Nephron (organoid): Measurements from ENCODE around the gene TMEM63A.
"Not testable (repeated sequence)": the region's sequence is repeated elsewhere in the genome, so short reads cannot be mapped to it uniquely, and the experiment has no call there.

ENCODE experiments used
- H3K27ac Mint-ChIP-seq, 3 experiments: 2 replicates each; pipeline ENCODE4 v1.8.0; 2020; ENCODE audit warnings: mixed read lengths in 3 of 3, mild to moderate bottlenecking in 2 of 3, moderate library complexity in 1 of 3
- H3K27me3 Mint-ChIP-seq: 2 replicates; pipeline ENCODE4 v1.8.0; 2021; ENCODE audit warnings: low read depth, mild to moderate bottlenecking, moderate library complexity, mixed read lengths
- H3K36me3 Mint-ChIP-seq: 2 replicates; pipeline ENCODE4 v1.8.0; 2020; ENCODE audit warnings: low read depth, mixed read lengths
- H3K4me1 Mint-ChIP-seq: 2 replicates; pipeline ENCODE4 v1.8.0; 2020; ENCODE audit warnings: mixed read lengths
- H3K4me3 Mint-ChIP-seq, 3 experiments: 2 replicates each; pipeline ENCODE4 v1.8.0; 2020; ENCODE audit warnings: mild to moderate bottlenecking in 3 of 3, mixed read lengths in 3 of 3, moderate library complexity in 2 of 3
- H3K9me3 Mint-ChIP-seq: 2 replicates; pipeline ENCODE4 v1.8.0; 2020; ENCODE audit warnings: mixed read lengths
- TF ChIP-seq, protein P1 (sequence below), 3 experiments: fragments of 200-600 bp; sonication (generic); IDR thresholded peaks; one replicate each; pipeline ENCODE4 v1.5.0; 2021; ENCODE audit warnings: antibody characterized with exemption in 3 of 3; ENCODE audit not compliant: unreplicated experiment in 3 of 3

Gene TMEM63A

DNA sequence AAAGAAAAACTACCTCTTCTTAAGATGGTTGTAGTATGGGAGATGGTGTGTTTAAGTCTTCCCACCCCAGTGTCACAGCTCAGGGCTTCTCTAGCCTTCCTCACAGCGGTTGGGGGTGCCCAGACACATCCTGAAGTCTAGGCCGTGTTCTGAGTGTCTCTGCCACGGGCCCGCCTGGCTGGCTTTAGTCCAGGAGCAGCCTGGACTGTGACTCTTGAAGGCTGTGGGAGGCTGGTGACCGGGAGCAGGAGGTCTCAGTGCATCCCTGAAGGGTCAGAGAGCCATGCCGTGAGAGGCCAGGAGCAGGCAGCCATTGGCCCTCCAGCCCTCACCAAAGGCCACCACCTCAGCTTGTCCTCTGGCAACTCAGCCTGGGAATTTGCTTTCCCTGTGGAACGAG is 67.8 kb downstream of the TMEM63A start:
- peaks cover 66% of the 10 kb centered on the region for H3K4me1 Mint-ChIP-seq
- peaks cover 2% of the 10 kb centered on the region for H3K36me3 Mint-ChIP-seq
- no peak overlapping the region for H3K4me3 Mint-ChIP-seq
- peaks cover 7% of the 10 kb centered on the region for H3K27me3 Mint-ChIP-seq
- TF ChIP-seq, protein P1, sequence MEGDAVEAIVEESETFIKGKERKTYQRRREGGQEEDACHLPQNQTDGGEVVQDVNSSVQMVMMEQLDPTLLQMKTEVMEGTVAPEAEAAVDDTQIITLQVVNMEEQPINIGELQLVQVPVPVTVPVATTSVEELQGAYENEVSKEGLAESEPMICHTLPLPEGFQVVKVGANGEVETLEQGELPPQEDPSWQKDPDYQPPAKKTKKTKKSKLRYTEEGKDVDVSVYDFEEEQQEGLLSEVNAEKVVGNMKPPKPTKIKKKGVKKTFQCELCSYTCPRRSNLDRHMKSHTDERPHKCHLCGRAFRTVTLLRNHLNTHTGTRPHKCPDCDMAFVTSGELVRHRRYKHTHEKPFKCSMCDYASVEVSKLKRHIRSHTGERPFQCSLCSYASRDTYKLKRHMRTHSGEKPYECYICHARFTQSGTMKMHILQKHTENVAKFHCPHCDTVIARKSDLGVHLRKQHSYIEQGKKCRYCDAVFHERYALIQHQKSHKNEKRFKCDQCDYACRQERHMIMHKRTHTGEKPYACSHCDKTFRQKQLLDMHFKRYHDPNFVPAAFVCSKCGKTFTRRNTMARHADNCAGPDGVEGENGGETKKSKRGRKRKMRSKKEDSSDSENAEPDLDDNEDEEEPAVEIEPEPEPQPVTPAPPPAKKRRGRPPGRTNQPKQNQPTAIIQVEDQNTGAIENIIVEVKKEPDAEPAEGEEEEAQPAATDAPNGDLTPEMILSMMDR (IDR thresholded peaks at IDR 0.05; ENCODE audit: unreplicated experiment in 3 of 3), result no peak
- peak overlapping the region; percentile 93 to 96 (median 94) for H3K27ac Mint-ChIP-seq
- H3K9me3 Mint-ChIP-seq, result no peaks in the 10 kb centered on the region

DNA sequence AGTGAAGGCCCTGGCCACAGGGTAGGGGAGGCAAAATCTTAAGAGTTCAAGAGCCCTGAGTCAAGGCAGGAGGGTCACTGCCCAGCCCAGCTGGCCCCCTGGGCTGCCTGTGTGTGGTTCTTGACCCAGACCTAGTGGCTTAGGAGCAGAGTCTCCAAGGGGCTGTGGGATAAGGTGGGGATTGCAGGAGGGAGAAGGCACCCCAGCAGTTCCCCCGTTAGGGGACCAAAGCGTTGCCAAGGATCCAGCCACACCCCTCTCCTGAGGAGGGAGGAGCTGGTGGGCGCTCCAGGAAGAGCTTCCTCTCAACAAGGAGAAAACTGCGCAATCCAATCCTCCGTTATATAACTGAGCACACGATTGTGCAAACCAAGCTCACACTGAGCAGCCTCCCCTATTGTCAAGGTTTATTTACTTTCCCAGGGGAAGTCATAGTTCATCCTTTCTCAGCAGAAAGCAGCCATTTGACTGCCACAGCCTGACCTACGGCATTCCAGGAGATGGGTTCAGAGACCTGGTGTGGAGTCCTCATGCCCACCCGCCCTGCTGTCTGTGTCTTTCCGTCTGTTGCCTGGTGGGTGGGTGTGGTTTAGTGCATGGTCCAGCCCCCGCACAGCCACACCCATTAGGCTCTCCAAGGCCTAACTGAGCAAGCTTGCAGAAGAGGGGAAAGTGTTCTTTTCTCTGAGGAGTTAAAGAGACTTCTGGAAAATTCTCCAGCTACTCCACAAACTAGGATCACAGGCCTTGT is 68.8 kb downstream of the TMEM63A start:
- no peaks in the 10 kb centered on the region for H3K9me3 Mint-ChIP-seq
- peak overlapping the region; percentile 47 to 69 (median 47) for H3K4me3 Mint-ChIP-seq
- H3K27ac Mint-ChIP-seq, result peak overlapping the region; percentile 93 to 96 (median 94)

DNA sequence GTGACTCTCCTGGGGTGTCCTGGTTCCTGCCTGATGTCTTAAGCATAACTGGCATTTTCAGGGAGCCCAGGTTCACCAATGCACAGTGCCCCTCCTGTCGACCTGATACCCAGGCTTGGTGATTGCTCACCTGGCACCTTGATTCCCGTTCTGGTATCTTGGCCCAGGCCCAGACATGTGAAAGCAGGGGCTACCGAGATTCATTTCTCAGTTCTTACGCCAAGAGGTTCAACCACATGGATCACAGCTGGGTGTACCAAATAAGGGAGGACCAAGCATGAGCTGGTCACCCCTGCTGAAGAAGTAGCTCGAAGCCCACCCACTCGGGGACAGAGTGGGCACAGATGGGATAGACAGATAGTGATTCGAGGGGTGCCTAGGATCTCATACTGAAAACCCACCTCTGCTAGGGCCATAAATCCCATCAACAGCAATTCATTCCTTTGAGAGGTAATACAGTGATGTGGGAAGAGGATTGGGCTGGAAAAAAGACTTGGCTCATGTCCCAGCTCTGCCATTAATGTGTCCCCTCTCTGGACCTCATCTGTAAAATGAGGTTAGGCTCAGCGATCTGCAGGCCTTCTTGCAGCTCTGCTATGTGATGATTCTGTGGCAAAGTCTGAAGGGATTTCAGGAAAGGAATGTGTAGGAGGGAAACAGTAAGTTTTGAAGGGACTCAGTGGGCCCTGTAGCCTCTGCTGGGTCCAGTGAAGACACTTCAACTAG is 69.5 kb downstream of the TMEM63A start:
- peak overlapping the region; percentile 93 to 96 (median 94) for H3K27ac Mint-ChIP-seq
- no peaks in the 10 kb centered on the region for H3K36me3 Mint-ChIP-seq
- TF ChIP-seq, protein P1 (IDR thresholded peaks at IDR 0.05; ENCODE audit: unreplicated experiment in 3 of 3), result no peak
- peaks cover 10% of the 10 kb centered on the region for H3K27me3 Mint-ChIP-seq
- H3K4me1 Mint-ChIP-seq, result peaks cover 53% of the 10 kb centered on the region
- H3K4me3 Mint-ChIP-seq, result peak overlapping the region; percentile 40 to 97 (median 93)
- H3K9me3 Mint-ChIP-seq, result no peaks in the 10 kb centered on the region

More for the DNA sequence above, 68.8 kb downstream of the TMEM63A start:
- Mint-ChIP-seq H3K4me1 (peaks cover 60% of the 10 kb centered on the region), H3K27me3 (peaks cover 10% of the 10 kb centered on the region), H3K36me3 (no peaks in the 10 kb centered on the region)
- TF ChIP-seq, protein P1 (IDR thresholded peaks at IDR 0.05; ENCODE audit: unreplicated experiment in 3 of 3), result no peak

DNA sequence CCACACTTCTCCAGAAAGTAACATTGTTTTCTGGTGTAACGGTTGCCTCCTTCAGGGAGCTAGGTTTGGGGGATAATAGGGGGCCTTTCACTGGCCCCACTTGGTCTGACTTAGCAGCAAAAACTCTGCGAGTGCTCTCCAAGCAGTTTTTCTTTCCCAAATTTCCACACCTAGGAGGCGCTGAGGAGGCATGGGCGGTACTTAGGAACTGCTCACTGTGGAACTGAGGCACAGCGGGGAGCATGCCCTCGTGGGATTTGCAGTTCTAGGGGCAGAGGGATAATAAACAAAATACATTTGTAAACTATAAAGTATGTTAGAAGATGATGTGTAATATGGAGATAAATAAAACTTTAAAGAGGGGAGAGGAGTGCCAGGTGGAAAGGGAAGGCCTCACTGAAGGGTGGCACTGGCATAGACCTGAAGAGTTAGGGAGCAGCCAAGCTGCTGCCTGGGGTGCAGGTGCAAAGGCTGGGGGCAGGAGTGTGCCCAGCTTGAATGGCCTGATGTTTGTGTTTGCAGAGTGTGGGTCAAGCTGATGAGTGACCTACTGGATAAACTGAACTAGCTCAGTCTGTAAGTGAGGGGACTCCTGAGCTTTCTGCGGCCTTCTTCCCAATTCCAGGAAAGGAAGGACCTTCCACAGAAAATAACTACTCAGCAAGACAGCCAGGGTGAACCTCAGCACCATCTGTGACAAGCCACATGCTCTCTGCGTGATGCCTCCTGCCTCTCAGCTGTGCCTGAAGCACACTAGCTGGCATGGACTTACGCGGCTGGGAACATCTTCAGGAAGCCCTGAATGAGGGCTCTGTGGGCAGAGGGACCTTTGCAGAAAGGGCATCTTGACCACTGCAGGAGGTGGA is 70.3 kb downstream of the TMEM63A start:
- Mint-ChIP-seq H3K4me3 (peak overlapping the region; percentile 93 to 97 (median 97)), H3K9me3 (no peaks in the 10 kb centered on the region), H3K4me1 (peaks cover 45% of the 10 kb centered on the region), H3K36me3 (no peaks in the 10 kb centered on the region), H3K27ac (peak overlapping the region; percentile 81 to 96 (median 93)), H3K27me3 (peaks cover 10% of the 10 kb centered on the region)
- TF ChIP-seq, protein P1 (IDR thresholded peaks at IDR 0.05; ENCODE audit: unreplicated experiment in 3 of 3), result peak; percentile 28 to 40 (median 32)

DNA sequence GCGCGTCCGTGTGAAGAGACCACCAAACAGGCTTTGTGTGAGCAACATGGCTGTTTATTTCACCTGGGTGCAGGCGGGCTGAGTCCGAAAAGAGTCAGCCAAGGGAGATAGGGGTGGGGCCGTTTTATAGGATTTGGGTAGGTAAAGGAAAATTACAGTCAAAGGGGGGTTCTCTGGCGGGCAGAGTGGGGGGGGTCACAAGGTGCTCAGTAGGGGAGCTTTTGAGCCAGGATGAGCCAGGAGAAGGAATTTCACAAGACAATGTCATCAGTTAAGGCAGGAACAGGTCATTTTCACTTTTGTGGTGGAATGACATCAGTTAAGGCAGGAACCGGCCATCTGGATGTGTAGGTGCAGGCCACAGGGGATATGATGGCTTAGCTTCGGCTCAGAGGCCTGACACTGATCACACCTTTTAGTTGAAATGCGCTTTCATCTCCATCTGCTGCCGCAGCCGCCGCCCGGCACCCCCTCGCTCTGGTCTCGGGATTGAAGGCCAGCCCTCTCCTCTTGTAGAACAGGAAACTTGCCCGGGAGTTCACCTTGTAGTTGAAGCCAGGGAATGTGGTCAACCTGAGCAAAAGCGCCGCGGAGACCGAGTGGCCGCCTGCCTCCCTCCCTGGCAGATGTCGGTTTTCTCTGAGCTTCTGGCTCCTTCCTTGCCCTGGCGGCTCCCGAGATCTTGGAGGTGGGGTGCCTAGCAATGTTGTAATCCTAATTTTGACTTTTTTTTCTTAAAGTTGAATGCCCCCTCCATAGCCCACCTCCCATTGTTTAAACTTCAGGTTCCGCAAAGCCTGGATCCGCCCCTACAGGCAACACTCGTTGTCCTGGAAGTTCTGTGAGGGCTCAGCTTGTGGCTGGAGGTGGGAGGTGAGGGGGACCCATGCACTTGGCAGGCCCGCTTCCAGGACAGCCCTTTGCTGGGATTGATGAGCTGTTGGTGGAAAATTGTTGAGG is 71.3 kb downstream of the TMEM63A start:
- Mint-ChIP-seq H3K27ac (peak overlapping the region; percentile 81 to 96 (median 93)), H3K4me1 (peaks cover 36% of the 10 kb centered on the region), H3K27me3 (peaks cover 10% of the 10 kb centered on the region), H3K4me3 (peak overlapping the region; percentile 93 to 97 (median 97))
- H3K9me3 Mint-ChIP-seq, H3K36me3 Mint-ChIP-seq: not testable (repeated sequence)
